ENCODE measurements around the gene LACC1. TPM values are rescaled to one million over a fixed set of nuclear protein-coding genes. Genes with fewer than 3 reads are reported as not detected.

LACC1 gene
- total and polyA plus RNA-seq, 2 donors (not counting 3 experiments of a cell fraction or from before 2014, with no cell fraction given): 1.2 to 4.0 TPM

GRCh38 chr13:43830497-43830881 lies 49.2 kb upstream of the LACC1 start:
- H3K4me3 ChIP-seq (replicated peaks in 1 of 3; ENCODE audit: insufficient read depth in 1 of 3, low read depth in 1 of 3, low read length in 3 of 3): no peak overlapping the region
- H3K9ac ChIP-seq (replicated peaks; ENCODE audit: extremely low read depth, insufficient read depth, low read length): no peak overlapping the region
- no peaks in the 10 kb centered on the region for H3K27me3 ChIP-seq (ENCODE audit: control insufficient read depth in 2 of 2, insufficient read depth in 2 of 2, low read length in 2 of 2)
- no TSS peak for BruUV-seq (replicated peaks)
- POLR2A ChIA-PET: no interaction called here
- H3K9me3 ChIP-seq (replicated peaks; ENCODE audit: control insufficient read depth, insufficient read depth, low read length): no peaks in the 10 kb centered on the region
- intact Hi-C loops (cut with micrococcal nuclease): no loop called here
- CTCF ChIA-PET: no interaction called here
- H2AFZ ChIP-seq (ENCODE audit: low read depth, low read length): no peak overlapping the region
- no peak overlapping the region for H3K4me2 ChIP-seq (ENCODE audit: insufficient read depth, low read length)
- no peak for FAIRE-seq
- H3K27ac ChIP-seq (ENCODE audit: insufficient read depth, low read depth, low read length): no peak overlapping the region
- no peaks in the 10 kb centered on the region for H4K20me1 ChIP-seq (replicated peaks; ENCODE audit: control insufficient read depth, extremely low read depth, insufficient read depth, low read length)
- TF ChIP-seq POLR2A (IDR thresholded peaks at IDR 0.05; ENCODE audit: low read depth, low read length) (no peak), GATA2 (IDR thresholded peaks at IDR 0.05; ENCODE audit: insufficient read depth, insufficient read length, low read depth, low read length) (no peak), EZH2 (IDR thresholded peaks at IDR 0.05; ENCODE audit: borderline replicate concordance, low read depth, low read length, severe bottlenecking) (no peak), CTCF (IDR thresholded peaks at IDR 0.05; ENCODE audit: extremely low read depth in 1 of 2, insufficient read depth in 1 of 2, low read depth in 1 of 2, low read length in 2 of 2) (no peak), FOS (IDR thresholded peaks at IDR 0.05; ENCODE audit: borderline replicate concordance, insufficient read depth, low read length) (no peak), MYC (IDR thresholded peaks at IDR 0.05; ENCODE audit: low read depth, low read length) (no peak), JUN (IDR thresholded peaks at IDR 0.05; ENCODE audit: borderline replicate concordance, insufficient read depth, insufficient read length, low read depth) (no peak), MAX (IDR thresholded peaks at IDR 0.05; ENCODE audit: insufficient read depth, insufficient read length) (no peak), POLR2AphosphoS5 (IDR thresholded peaks at IDR 0.05; ENCODE audit: insufficient read depth, low read depth, low read length) (no peak)
- H3K36me3 ChIP-seq (ENCODE audit: control insufficient read depth in 2 of 2, extremely low read depth in 1 of 2, insufficient read depth in 2 of 2, low read length in 2 of 2): no peaks in the 10 kb centered on the region
- DNase-seq (ENCODE audit: low read depth, low spot score): no peak
- H3K9me1 ChIP-seq (replicated peaks; ENCODE audit: control insufficient read depth, extremely low read depth, insufficient read depth, low read length): no peaks in the 10 kb centered on the region
- dilution Hi-C loops (cut with MboI; ENCODE audit: extremely low pct_ligation_motif_present, low sequenced_read_pairs): no loop called here
- no peaks in the 10 kb centered on the region for H3K79me2 ChIP-seq (ENCODE audit: control insufficient read depth, insufficient read depth, low read length)
- no peaks in the 10 kb centered on the region for H3K4me1 ChIP-seq (ENCODE audit: control insufficient read depth, extremely low read depth, insufficient read depth, low read length)
